Measurements from ENCODE around the gene THSD4.

The THSD4 gene

DNA sequence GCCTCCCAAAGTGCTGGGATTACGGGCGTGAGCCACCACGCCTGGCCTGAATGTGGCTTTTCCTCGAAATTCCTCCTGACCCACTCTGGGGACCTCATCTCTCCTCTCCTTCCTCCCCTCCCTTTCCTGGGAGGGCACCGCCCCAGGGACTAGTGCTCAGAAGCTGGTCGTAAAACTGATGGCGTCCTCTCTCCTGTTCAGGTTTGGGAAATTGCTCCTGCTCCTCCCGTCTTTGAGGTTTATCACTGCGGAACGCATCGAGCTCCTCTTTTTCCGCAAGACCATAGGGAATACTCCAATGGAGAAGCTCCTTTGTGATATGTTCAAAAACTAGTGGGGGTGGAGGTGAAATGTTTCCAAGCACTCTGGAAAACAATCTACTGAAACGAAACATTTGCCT, 702.1 kb downstream of the THSD4 start:
- no peak for DNase-seq

DNA sequence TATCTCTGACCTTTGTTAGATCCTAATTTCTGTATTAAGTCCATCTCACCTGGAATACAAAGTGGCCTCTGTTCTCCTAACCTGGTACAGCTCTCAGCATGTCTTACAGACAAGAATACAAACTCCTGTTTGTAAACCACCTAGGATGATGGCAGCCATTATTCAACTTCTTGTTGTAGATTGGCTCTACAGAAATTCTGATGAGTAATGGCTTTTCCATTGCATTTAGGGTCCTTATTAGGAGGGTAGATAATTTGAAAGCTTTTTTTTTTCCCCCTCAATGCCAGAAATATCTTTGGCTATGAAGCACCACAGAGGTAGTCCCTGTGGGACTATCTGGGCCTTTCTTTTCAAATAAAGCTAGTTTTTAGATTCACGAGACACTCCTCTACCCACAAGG, 704.9 kb downstream of the THSD4 start:
- no peak for DNase-seq

DNA sequence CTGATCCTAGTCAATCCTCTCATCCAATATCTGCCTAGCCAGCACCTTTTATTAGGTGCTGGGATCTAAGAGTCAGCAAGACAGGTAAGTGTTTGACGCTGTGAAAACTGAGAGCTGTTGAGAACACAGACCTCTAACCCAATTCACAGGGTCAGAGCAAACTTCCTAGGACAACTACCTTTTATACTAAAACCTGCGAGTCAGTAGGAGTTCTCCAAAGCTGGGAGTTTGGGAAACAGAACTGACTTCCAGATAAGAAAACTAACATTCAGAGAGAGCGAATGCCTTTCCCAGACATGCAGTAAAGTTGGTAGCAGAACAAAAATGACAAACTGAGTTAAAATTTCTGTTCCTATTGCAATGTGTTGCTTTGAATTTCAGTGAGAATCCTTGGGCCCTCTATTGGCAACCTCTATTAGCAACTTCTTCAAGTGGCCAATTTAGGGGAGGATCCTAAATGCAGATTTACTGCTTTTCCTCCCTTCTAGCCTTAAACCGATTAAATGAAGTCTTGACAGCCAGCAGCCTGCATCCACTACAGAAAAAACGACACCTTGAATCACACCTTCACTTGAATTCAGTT, 706.4 kb downstream of the THSD4 start:
- DNase-seq = no peak

DNA sequence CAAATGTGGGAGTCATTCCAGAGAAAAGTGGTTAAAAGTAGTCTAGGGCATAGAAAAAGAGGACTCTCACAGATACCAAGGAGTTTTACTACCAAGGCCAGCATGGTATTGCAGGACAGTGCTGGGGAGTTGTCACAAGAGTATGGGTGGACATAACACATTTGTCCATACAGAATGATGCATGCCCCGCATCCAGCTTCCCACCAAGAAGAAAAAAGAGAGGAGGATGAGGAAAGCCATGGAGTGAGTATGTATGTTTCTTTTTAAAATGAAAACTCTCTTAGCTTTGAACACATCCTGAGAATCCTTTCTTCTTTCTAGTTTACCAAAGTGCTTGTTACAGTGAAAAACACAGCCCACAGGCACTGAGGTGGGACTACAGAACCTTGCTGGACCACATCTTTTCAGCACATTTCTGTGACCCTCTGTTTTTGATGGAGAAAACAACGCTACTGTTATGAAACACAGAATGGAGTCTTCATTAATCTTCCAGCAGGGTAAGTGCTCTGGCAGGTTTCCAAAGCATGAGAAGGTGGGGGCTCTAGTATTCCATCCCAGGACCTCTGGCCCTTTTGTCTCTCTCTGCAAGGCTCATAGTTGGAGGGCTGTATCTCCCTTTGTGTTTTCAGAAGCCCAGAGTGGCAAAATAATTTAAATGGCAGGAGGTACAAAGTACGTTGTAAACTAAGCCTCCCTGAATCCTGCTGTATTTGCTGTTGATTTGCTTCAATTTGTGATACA, 707.8 kb downstream of the THSD4 start:
- no peak for DNase-seq

DNA sequence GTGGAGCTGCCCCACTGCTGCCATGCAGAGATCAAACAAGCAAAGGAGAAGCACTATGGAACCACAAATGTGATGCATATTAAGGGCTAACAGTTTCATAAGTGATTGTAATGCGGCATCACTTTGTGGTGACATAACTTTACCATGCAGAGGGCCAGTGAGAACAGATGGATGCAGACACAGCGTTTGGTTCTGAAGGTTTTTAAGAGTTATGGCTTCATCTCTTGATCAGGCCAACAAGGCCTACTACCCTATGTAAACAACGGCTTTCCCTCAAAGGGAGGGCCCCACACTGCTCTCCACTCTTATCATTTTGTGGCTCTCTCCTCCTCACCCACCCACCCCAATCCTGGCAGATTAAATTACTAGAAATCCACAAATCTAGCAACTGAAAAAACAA, 708.5 kb downstream of the THSD4 start:
- DNase-seq = no peak

DNA sequence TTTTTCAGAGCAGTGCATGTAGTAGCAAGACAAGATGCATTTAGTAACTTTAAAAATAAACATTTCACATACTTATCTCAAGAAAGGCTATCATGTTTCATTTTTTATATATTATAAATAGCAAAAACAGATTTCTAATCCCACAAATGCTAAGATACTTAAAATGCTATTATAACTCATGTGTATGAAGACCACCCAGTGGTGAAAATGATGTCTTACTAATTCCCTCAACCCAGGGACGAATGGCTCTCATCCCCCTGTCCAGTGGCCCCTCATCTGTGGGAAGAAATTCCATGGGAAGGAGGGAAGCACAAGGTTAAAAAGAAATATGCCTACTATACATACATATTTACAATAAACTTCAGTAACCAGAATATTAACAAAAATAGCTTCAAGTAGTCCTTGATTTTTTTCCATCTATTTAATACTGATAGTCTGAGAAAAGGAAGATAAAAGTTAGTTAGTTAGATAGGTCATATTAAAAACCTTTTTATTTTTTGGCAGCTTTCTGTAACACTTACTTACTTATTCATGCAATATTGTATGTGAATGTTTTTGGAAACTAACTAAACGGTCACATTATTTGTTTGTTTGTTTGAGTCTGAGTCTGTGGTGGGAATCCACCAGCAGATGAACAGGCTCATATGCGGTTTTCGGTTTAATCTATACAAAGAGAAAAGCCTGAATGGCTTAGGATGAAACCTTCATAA, 709.9 kb downstream of the THSD4 start:
- DNase-seq = no peak

DNA sequence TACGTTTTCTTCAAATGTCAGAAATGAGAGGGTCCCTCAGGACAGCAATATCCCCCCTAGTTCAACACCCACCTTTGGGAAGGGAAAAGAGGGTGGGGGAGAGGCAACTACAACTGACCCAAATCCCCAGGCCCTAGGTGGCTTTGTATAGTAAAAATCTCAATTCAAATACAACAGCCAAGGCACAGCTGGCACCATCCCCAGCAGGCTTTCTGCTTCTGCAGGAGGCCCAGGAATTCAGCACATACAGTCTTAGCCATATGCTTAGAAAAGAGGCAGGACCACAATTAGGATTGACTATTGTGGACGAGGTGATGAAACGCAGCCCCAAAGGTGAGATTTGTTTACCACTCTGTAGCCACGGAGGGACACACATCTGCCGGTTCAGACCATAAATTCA, 710.9 kb downstream of the THSD4 start:
- no peak for DNase-seq

DNA sequence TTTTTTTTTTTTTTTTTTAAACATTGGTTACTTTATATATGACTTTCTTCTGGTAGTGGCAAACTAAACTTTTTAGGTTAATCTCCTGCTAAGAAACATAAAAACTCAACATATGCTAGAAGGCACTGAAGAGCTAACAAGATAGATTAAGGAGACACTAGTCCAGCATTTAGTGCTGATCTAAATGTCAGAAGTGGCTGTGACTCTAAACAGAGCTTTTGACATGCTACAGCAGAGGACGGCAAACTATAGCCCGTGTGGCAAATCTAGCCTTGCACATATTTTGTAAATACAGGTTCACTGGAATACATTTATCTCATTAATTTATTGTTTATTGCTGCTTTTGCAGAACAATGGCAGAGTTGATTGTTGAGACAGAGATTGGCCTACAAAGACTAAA, 715.7 kb downstream of the THSD4 start:
- no peak for DNase-seq

Data from amygdala (tissue), 56 donors.